ENCODE data around the gene OMP.

Gene OMP

DNA sequence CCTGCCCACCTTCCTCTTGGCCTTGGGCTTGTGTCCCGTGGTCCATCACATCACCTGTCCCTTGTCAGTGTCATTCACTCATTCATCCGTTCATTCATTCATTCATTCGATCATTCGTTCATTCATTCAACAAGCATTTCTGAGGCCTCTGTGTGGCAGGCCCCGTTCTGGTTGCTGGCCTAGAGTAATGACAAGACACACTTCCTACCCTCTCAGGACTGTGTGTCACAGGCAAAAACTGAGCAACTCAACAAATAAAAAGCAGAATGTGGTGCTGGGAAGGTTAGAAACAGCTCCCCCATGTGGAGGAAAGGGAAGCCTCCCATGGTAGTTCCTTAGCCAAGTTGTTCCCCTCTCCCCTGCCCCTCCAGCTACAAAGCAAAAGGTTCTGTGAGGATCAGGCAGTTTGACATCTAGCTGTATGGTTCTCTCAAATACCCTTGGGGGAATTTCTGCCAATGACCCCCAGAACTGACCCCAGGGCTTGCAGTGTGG lies 1.6 kb upstream of the OMP start:
- H3K4me3 ChIP-seq (ENCODE audit: low read depth, low read length) = no peak overlapping the region

DNA sequence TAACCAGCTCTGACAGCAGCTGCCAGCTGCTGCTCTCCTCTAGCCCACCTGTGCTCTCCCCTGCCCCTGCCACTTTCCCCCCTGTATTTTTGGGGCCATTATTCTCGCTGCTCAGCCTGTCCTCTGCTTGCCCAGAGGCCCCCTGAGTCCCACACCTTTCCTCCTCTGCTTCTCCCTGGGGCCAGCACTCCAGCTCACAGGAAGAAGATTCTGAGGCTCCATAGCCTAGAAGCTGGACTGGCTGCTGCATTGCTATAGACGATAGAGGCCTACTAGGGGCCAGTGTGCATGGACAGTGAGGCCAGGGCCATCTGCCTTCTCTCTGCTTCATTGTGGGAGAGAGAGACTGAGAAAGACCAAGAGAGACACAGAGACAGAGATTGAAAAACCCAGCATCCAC lies 679 bp downstream of the OMP start:
- H3K4me3 ChIP-seq (ENCODE audit: low read depth, low read length) = no peak overlapping the region

DNA sequence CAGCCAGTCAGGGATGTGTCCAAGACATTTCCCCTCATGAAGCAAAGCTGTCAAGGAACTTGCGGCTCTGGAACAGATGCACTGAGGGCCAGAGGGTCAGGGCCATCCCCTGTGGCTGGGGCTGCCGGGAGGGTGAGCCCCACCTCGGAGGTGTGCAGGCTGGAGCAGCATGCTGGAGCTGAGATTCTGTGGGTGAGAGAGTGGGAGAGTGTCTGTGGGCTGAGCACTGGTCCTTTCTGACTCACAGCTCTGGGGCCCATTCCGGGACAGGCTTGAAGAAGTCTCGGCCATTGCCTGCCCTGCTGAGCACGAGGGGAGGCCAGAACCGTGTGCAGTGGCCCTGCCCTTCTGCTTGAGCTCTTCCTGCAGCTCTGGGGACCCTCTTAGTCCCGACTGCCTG lies 2.1 kb downstream of the OMP start:
- H3K4me3 ChIP-seq (ENCODE audit: low read depth, low read length) = no peak overlapping the region

DNA sequence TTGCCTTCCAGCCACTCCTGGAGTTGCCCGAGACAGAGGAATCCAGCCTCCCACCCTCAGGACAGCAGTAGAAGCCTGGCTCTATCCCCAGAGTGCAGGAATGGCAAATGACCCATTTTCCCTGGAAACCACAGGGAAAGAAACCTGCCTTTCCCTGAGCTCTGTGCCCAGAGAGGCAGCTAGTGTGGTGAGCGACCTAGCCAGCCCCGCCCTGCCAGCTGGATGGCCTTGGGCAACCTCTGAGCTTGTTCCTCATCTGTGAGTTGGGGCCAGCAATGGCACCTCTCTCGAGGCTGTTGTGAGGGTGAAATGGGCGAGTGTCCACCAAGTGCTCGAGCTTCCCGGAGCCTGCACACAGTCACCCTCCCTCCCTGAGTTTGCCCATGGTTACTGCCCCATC lies 3.7 kb downstream of the OMP start:
- H3K4me3 ChIP-seq (ENCODE audit: low read depth, low read length) = no peak overlapping the region

DNA sequence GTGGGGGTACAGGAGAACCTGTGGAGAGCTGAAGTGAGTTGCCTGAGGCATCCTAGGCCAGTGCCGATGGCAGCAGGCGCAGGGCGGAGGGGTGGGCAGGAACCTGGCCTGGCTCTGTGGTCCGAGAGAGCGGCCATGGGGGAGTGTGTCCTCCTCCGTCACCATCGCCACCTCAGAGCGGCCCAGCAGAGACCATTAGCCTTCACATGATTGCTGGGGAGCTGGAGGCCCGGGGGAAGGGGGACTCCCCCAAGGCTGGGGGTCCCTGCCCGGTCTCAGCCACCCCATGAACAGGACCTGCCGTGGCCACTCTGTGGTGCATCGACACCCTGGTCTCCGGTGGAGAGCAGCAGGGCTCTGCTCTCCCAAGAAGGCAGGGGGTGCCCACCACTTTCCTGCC lies 4.1 kb downstream of the OMP start:
- no peak overlapping the region for H3K4me3 ChIP-seq (ENCODE audit: low read depth, low read length)

DNA sequence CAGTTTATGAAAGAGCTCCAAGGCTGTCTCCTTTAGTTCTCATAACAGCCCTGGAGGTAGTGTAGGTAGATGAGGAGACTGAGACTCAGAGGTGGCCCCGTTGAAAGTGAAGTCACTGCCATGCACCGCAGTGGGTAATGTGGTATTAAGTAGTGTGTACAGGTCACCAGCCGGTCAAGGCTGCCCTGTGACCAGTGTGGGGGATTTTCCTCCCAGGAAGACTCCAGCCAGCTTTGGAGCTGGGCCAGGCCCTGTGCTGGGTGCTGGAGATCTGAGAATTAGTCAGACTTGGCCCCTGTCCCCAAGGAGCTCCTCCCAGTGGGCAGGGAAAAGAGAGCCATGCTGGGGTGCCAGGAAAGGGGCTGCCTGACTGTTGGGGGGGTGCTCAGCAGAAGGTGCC lies 5.3 kb downstream of the OMP start:
- H3K4me3 ChIP-seq (ENCODE audit: low read depth, low read length) = no peak overlapping the region

DNA sequence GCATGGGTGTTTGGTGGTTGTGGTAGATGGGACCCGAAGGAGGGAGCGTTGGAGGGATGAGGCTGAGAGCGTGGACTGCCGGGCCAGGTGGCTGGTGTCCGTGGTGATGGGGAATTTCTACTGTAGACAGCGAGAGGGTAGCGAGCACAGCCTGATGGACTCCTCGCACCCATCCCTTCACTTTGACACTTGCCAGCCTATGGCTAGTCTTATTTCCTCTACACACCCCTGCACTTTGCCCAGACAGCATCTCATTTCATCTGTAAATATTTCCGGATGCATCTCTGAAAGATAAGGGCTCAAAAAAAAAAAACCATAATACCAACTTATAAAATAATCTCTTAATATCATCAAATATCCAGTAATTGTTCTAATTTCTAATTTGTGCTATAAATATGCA lies 5.8 kb downstream of the OMP start:
- H3K4me3 ChIP-seq (ENCODE audit: low read depth, low read length) = no peak overlapping the region

DNA sequence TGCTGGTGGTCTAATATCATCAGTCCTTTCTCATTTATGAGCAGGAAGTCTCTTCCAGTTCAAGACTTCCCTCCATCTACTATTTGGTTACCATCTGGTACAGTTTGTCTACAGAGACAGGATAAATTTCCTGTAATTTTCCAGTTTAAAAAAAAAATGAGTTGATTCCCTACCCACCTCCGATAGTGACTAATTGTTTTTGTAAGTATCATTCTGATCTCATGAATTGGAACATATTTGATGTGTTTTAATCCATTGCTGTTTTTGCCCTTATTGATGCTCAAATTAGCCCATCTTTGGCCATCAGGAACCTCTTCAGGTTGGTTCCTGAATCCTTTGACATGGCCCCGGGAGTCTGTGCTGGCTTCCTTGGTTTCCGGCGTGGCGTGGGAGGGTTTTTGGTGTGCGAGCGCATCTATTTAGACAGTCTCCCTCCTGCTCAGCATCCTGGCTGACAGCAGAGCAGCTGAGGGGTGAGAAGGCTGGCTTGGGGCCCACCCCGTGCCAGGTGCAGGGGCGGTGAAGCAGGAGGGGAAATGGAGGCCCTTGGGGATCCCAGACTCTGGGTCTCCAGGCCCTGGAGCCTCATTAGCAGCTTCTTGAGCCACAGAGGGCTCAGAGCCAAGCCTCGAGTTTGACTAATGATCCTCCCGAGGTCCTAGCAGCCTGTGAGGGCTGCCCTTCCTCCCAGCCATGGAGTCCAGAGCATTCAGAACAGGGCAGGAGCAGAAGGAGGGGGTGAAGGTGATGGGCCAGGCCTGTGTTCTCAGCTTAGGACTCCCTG lies 6.8 kb downstream of the OMP start:
- H3K4me3 ChIP-seq (ENCODE audit: low read depth, low read length) = no peak overlapping the region

DNA sequence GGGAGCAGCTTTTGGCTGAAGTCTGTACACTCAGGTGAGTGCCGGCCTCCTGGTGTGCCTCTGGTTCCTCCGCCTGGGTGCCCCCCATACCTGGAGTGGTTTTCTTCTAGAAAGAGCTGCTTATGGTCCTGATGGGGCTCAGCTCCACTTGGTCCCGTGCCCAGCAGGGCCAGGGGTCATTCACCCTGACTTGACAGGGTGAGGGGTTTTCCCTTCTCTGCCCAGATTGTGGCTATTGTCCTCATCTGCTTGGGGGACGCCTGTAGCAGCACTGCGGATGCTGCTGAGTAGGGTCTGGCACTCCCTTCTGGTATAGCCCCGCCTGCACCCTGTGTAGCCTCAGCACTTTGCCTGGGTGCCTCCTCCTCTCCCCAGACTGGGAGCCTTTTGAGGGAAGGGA lies 8.2 kb downstream of the OMP start:
- no peak overlapping the region for H3K4me3 ChIP-seq (ENCODE audit: low read depth, low read length)

DNA sequence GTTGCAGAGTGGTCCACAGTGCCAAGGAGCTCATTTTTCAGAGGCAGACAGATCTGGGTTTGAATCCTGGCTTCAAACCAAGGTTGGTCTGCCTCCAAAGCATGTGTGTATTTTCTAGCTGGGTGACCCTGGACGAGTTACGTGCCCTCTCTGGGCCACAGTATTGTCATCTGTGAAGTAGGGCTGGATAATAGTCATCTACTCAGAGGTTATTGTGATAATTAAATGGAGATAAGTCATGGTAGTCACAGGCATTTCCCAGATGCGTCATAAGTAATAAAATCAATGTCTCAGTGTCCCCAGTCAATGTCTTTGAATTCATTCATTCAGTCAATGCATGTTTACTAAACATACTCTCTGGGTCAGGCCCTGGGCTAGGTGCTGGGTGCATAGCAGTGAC lies 8.6 kb downstream of the OMP start:
- no peak overlapping the region for H3K4me3 ChIP-seq (ENCODE audit: low read depth, low read length)

DNA sequence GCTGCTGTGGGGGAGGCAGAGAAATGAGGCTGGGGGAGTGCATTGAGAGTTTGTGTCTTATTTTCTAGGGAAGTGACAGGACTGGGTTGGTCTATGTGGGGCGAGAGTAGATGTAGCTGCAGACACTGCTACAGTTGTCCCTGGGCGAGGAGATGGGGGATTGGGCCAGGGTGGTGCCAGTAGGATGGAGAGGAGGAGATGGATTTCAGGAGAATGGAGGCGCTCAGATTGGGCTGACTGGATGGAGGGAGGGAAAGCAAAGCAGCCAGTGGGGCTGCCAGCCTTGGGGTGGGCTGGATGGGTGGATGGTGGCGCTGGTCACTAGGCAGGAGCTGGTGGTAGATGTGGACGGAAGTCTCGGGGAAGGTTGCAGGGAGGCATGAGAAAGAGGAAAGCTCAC lies 9.3 kb downstream of the OMP start:
- H3K4me3 ChIP-seq (ENCODE audit: low read depth, low read length) = no peak overlapping the region

DNA sequence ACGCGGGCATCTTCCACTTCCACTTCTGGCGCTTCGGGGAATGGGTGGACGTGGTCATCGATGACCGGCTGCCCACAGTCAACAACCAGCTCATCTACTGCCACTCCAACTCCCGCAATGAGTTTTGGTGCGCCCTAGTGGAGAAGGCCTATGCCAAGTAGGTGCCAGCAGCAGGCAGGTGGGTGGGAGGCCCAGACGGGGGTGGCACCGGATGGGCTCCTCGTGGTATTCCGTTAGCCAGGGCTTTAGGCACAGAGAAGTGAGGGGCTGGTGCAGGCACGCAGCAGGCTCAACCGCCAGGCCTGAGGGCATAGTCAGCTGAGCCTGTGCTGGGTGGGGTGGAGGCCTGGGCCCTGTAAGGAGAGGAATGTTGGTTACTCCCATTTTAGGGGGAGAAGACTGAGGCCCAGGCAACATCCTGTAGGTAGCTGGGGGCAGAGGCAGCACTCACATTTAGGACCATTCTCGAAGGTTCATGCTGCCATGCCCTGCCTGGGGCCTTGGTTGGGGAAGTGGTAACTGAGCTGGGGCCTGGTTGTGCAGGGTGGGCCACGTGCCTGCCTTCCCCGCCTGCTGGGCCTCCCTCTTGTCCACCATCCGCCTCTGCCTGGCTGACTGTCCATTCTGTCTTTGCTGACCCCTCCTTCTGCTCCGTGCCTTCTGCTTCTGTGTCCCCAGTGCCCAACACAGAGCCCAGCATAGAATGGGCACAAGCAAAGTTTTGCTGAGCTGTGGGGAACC lies 10.2 kb downstream of the OMP start:
- H3K4me3 ChIP-seq (ENCODE audit: low read depth, low read length) = no peak overlapping the region

DNA sequence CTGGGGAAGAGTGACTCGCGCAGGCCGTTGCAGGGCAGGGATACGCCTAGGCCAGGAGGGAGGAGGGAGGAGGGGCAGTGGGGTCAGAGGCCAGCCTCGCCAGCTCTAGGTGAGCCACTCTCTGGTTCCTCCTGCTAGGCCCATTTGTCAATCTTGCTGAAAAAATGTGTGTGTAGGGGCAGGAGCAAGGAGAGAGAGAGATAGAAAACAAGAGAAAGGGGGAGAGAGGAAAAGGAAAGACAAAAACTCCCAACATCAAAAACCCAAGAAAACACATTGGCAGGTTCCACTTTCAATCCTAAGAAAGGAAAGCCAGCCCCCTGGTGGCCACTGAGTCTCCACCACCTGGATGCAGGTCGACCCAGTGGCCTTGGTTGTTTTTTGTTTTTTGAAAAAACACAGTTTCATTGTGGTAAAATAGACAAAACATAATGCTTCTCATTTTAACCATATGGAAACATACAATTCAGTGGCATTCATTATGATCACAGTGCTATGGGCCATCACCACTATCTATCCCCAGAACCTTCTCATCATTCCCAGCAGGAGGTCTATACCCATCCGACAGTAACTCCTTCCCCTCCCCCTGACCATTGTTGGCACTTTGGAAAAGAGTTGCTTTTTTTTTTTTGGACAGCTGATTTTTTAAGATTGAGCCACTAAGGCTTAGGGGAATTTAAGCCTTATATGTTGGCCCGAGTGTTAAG lies 10.9 kb downstream of the OMP start:
- no peak overlapping the region for H3K4me3 ChIP-seq (ENCODE audit: low read depth, low read length)

DNA sequence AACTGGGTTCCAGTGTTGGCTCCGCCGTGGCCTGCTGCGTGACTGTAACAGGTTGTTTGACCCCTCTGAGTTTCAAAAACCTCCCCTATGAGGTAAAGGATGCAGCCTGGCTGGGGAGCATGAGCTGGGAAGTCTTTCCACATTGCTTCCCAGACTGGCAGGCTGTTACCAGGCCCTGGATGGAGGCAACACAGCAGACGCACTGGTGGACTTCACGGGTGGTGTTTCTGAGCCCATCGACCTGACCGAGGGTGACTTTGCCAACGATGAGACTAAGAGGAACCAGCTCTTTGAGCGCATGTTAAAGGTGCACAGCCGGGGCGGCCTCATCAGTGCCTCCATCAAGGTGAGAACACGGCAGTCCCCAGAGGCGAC lies 11.4 kb downstream of the OMP start:
- H3K4me3 ChIP-seq (ENCODE audit: low read depth, low read length) = no peak overlapping the region

DNA sequence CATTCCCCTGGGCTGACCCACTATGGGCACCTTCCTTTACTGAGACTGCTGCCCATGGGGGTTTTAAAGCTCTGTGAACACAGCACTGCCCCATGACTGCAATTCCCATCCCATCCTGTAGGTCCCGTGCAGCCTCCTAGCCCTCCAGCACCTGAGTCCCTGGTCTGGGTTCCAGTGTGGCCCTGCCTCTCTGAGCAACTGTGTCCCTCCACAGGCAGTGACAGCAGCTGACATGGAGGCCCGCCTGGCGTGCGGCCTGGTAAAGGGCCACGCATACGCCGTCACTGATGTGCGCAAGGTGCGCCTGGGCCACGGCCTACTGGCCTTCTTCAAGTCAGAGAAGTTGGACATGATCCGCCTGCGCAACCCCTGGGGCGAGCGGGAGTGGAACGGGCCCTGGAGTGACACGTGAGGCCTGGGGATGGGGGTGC lies 12.6 kb downstream of the OMP start:
- H3K4me3 ChIP-seq (ENCODE audit: low read depth, low read length) = no peak overlapping the region

DNA sequence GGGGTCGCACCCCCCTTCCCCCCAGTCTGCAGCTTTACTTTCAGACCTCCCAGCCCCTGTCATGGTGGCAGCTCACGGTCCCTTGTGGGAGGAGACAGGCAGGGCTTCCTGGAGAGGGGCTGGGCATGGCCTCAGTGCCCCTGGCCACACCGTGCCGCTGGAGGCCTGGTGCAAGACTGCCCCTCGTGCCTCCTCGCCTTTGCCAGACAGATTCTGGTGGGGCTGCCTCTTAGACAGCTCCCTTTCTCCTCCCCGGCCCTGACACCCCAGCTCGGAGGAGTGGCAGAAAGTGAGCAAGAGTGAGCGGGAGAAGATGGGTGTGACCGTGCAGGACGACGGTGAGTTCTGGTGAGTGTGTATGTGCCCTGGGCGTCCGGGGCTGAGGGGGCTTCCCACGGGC lies 13.3 kb downstream of the OMP start:
- no peak overlapping the region for H3K4me3 ChIP-seq (ENCODE audit: low read depth, low read length)

DNA sequence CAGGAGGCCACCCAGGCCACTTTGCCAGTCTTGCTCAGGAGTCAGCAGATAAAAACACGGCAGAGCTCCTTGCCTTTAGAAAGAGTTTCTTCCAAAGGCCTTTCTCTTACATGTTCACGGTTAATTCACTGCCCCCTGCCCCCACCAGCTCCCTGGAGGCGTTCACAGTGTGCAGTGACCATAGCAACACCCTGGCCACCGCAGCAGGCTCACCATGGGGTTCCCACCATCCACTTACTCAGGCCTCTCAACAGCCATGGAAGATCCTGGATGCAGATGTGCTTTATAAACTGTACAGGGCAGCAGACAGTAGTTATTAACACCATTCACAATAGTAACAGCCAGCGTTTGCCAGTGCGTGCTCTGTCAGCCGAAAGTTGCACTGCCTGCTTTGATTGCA lies 14.9 kb downstream of the OMP start:
- no peak overlapping the region for H3K4me3 ChIP-seq (ENCODE audit: low read depth, low read length)

DNA sequence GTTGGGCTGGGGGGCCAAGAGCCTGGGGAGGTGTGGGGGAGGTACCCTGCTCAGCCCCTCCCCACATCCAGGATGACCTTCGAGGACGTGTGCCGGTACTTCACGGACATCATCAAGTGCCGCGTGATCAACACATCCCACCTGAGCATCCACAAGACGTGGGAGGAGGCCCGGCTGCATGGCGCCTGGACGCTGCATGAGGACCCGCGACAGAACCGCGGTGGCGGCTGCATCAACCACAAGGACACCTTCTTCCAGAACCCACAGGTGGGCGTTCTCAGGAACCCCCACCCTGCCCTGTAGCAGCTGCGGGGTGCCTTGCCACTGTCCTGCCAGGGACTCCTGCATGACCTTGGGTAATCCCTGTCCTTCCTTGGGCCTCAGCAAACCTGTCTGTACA lies 15.4 kb downstream of the OMP start:
- no peak overlapping the region for H3K4me3 ChIP-seq (ENCODE audit: low read depth, low read length)

DNA sequence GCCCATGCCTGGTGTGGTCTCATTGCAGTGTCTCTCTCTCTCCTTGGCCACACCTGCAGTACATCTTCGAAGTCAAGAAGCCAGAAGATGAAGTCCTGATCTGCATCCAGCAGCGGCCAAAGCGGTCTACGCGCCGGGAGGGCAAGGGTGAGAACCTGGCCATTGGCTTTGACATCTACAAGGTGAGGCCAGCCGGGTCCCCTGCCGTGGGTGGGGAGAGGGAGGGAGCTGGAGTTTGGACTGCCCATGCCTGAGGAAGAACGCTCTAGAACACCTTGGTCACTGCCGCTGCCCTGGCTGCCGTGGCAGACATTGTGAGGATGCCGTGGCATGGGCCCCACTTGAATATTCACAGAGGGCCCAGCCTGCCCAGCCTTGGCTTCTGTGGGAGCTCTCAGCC lies 16.3 kb downstream of the OMP start:
- no peak overlapping the region for H3K4me3 ChIP-seq (ENCODE audit: low read depth, low read length)

DNA sequence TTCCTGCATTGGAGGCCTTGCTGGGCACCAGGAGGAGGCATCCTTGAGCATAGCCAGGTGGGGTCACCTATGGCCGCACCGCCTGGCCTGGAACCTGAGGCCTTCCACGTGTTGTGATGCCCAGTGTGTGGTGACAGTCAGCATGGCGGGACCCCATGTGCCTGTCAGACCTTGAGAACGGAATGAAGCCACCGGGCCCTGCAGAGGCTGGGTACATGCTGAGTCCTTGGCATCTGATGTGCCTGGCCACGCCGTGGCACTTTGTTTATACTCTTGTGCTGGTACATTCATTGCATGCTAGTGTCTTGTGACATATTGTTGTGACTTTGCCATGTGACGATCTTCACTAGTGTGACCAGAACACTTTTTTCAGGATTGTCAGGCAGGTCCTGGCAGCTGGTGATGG lies 16.9 kb downstream of the OMP start:
- no peak overlapping the region for H3K4me3 ChIP-seq (ENCODE audit: low read depth, low read length)

DNA sequence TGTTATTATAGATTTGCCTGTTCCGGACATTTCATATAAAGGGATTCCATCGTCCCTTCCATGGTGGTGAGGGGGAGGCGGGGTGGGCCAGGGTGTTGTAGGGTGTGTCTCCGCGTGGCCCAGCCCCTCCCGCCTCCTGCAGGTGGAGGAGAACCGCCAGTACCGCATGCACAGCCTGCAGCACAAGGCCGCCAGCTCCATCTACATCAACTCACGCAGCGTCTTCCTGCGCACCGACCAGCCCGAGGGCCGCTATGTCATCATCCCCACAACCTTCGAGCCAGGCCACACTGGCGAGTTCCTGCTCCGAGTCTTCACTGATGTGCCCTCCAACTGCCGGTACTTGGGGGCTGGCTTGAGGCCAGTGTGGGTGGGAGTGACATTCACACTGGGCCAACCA lies 17.9 kb downstream of the OMP start:
- no peak overlapping the region for H3K4me3 ChIP-seq (ENCODE audit: low read depth, low read length)

DNA sequence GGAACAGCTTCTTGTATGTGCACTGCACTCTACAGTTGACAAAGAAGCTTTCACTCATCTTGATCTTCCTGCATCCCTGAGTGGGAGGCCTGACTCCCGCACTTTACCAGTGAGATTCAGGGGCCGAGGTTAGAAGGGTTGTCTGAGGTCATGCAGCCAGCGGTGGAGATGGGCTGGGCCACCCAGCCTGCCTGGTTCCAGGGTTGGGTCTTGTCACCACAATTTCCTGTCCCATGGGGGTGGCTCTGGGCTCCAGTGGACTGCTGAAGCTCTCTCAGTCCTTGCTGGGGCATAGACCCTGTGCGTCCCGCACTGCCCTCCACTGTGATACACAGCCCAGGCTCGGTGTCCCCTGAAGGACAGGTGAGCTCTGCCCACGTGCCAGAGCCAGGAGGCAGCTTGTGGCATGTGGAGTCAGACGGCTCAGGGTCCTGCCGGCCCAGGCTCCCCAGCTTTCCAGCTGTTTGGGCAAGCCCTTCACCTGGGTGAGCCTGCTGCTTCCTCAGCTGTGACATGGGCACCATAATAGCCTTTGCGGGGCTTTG lies 18.5 kb downstream of the OMP start:
- no peak overlapping the region for H3K4me3 ChIP-seq (ENCODE audit: low read depth, low read length)
